NCI-H2227 (cell line): ENCODE data around the gene FNDC11.
"Not testable (repeated sequence)": the region's sequence is repeated elsewhere in the genome, so short reads cannot be mapped to it uniquely, and the experiment has no call there.

Experiments used
- DNase-seq: peaks from one replicate; lab custom pipeline; 2025; ENCODE audit not compliant: unreplicated experiment; lab: John Stamatoyannopoulos, UW

Gene FNDC11

DNA sequence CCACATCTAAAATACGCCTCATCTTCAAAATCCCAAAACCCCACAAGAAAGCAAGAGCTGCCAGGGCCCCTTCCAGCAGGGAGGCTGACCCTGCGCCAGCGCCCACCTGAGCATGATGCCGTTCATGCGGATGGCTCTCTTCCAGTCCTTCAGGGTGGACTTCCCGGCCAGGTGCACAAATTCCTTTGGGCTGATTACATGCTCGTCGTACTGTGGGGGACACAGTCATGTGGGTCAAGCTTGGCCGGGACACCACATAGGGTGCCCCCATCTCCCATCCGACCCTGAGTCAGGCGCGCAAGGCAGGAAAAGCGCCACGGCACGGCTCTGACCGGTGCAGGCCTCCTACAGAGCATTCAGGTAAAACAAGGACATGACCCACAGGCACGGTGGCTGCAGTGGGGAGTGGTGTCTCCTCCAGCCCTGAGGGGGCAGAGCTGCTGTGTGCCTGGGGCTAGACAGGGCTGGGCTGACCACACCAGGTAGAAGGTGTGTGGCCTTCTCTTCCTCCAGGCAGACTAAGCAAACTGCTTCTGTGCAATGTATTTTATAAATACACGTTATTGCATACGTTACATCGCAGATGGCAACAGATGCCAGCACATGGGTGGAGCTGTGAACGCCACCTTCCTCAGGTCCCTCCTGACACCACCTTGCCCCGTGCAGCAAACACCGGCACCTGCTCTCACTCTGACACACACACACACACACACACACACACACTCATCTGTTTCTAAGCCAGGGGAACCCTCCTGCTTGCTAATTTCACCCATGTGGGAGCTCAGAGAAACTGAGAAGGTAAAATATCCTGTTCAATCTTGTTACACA is 43.9 kb downstream of the FNDC11 start:
- no peak for DNase-seq

DNA sequence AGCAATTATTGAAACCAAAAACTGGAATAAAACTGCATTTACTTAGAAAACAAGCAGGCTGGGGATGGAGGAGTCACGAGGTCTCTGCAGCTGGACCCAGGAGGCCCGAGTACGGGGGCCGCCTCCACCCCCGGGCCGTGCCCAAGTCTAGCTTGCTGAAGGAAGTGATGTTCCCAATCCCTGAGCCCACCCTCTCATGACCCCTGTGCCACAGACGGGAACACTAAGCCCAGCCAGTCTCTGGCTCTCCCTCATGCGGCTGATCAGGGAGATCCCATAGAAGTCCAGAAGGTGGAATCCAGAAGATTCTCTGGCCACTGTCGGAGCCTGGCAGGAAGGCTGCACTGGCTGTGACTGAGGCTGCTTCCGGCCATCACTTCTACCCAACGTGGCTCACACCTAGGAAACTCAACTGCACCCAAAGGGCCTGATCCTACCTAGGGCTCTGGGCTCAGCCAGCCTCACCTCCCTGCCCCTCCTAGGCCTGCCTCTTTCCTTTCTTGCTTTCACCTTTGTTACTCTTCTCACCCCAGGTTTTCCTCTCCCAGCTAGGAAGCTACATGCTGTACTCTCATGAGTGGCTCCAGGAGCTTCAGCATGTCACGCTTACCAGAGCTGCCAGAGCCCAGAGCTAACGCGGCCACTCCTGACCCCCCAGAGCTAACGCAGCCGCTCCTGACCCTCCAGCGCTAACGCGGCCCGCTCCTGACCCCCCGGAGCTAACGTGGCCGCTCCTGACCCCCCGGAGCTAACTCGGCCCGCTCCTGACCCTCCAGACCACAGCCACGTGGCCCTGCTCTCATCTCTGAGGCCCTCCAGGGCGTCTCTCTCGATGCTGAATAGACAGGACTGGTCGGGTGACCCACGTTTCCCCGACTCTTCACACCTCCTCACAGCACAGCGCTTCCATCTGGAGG is 44.8 kb downstream of the FNDC11 start:
- DNase-seq = no peak

DNA sequence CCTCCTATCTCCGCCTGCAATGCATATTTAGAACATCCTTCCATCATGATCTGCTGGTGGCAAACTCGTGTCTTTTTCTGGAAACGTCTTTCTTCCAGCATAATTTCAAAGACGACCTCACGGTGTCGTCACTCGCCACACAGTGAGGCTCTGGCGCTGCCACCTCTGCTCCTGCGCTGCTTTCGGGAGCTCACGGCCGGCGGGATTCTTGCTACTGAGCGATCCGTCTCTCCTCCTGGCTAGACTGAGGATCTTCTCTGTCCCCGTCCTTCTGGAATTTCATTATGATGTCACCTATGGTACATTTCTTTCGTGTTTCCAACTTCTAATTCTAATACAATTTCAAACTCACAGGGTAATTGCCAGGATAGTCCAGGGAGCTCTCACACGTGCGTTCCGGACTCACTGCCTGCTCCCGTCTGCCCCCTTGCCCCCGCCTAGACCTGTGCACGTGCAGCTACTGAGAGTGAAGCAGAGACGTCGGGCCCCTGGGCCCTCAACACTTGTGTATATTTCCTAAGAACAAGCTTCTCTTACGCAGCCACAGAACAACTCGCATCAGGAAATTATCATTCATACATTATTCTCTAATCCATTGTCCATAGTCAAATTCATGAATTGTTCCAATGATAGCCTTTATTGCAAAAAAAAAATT is 45.6 kb downstream of the FNDC11 start:
- DNase-seq = no peak

DNA sequence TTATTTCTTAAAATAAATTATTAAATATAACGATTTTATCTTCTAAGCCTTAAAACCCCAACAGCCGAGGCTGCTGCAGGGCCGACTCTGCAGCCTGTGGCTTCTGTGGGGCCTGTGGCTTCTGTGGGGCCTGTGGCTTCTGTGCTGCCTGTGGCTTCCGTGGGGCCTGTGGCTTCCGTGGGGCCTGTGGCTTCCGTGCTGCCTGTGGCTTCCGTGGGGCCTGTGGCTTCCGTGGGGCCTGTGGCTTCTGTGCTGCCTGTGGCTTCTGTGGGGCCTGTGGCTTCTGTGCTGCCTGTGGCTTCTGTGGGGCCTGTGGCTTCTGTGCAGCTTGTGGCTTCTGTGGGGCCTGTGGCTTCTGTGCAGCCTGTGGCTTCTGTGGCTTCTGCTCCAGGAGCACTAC is 47.7 kb downstream of the FNDC11 start:
- not testable (repeated sequence) for DNase-seq

DNA sequence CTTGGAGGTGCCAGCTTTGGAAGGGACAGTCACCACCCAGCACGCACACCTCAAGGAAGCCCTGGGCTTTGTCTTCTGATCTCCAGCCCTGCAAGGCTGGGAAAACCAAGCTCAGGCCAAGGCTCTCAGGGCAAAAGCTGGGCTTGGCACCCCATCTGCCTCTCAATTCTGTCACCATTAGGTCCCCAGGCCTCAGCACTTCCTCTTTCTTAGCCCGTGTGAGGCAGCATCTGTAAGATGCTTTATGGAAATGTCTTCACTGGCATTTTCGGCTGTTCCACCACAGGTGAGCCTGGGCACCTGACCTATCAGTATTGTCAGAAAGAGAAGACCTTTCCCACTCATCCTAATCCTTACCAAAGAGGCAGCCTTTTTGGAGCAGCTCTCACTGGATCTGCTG is 48.4 kb downstream of the FNDC11 start:
- no peak for DNase-seq
